ENCODE data around the gene KAT7.

KAT7 gene

DNA sequence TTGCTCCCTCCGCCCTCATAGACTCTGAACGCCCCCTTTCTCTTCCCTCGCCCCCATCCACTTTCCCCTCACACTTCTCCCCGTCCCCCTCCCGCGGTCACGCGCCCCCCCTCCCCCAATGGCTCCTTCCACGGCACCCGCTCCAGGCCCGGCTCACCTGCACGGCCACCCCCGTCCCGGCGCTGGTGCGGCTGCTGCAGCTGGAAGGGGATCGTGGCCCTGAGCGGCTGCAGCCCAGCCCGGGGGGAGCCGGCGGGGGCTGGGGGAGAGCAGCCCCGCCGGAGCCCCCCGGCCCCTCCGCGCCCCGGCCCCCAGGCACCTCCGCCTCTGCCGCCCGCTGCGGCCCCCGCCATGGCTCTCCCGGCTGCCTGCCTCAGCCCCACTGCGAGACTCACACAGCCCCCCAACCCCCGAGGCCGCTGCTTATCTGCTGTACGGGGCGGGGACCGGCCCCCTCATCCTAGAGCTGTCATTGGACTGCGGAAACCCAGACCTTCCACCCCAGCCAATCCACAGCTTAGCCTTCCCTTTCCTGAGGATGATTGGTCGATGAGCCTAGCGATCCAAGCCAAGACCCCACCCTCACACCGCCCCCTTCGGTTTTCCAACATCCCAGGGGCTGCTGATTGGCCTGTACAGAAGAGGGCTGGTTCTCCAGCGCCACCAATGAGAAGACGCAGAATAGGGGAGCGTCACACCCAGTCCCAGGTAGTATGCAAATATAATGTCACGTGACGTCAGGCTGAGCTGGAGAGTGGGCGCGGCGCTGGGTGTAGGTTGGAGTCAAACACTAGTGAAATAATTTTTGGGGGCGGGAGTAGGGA is 24.5 kb upstream of the KAT7 start, which contains the start of gene FAM117A:
TSS of gene FAM117A (minus strand) at position 397 of the 824 bp plus-strand sequence. CDS start at position 353, 44 bp downstream.
- H3K27ac ChIP-seq = no peak within 1 kb of the TSS
- H3K9me3 ChIP-seq (ENCODE audit: severe bottlenecking) = no peaks in the 10 kb centered on the region
- peak; percentile 100 for DNase-seq
- H3K4me3 ChIP-seq (ENCODE audit: low read depth, low read length) = peak within 1 kb of the TSS; percentile 43
- H3K27me3 ChIP-seq (ENCODE audit: insufficient read depth, low read depth, severe bottlenecking) = no peaks in the 10 kb centered on the region
- H3K36me3 ChIP-seq = no peaks in the 10 kb centered on the region
- TF ChIP-seq, protein P1, sequence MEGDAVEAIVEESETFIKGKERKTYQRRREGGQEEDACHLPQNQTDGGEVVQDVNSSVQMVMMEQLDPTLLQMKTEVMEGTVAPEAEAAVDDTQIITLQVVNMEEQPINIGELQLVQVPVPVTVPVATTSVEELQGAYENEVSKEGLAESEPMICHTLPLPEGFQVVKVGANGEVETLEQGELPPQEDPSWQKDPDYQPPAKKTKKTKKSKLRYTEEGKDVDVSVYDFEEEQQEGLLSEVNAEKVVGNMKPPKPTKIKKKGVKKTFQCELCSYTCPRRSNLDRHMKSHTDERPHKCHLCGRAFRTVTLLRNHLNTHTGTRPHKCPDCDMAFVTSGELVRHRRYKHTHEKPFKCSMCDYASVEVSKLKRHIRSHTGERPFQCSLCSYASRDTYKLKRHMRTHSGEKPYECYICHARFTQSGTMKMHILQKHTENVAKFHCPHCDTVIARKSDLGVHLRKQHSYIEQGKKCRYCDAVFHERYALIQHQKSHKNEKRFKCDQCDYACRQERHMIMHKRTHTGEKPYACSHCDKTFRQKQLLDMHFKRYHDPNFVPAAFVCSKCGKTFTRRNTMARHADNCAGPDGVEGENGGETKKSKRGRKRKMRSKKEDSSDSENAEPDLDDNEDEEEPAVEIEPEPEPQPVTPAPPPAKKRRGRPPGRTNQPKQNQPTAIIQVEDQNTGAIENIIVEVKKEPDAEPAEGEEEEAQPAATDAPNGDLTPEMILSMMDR (IDR thresholded peaks at IDR 0.05; ENCODE audit: low read depth, low read length) = no peak

- Histone ChIP-seq H3K27me3 (ENCODE audit: insufficient read depth, low read depth, severe bottlenecking) (no peaks in the 10 kb centered on the region), H3K9me3 (ENCODE audit: severe bottlenecking) (no peaks in the 10 kb centered on the region), H3K4me3 (ENCODE audit: low read depth, low read length) (peak overlapping the region; percentile 35), H3K36me3 (no peaks in the 10 kb centered on the region), H3K27ac (no peak overlapping the region)
- TF ChIP-seq, protein P1 (IDR thresholded peaks at IDR 0.05; ENCODE audit: low read depth, low read length) = no peak
- no peak for DNase-seq
These were observed 23.8 kb upstream of the KAT7 start for GRCh38 chr17:49764559-49765180.

DNA sequence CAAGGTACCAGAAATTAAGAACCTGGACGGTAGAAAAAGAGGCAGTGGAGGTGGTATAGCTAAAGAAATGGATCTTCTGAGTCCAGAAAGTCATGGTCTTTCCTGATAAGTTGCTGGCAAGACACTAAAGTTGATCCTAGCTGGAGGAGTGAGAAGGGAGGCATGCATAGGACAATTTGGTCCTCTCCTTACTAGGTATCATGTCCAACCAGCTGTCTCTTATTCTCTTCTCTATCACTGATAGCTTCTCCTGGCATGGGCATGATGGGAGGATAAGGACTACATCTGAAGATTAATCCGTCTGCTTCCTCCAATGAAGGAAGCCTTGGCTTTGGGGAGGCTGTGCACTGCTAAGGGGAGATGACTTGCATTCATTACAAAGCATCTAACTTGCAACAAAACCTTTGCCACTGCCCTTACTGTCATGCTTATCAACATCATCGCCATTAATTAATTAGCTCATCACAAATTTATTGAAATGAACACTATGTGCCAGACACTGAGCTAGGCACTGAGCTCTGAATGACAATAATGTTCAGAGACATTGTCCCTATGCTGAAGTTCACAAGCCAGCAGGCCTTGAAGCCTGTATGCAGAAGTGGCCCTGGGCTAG is 21.5 kb upstream of the KAT7 start:
- Histone ChIP-seq H3K36me3 (no peaks in the 10 kb centered on the region), H3K27me3 (ENCODE audit: insufficient read depth, low read depth, severe bottlenecking) (no peaks in the 10 kb centered on the region), H3K27ac (no peak overlapping the region), H3K4me3 (ENCODE audit: low read depth, low read length) (no peak overlapping the region), H3K9me3 (ENCODE audit: severe bottlenecking) (no peaks in the 10 kb centered on the region)
- TF ChIP-seq, protein P1 (IDR thresholded peaks at IDR 0.05; ENCODE audit: low read depth, low read length) = no peak
- no peak for DNase-seq

- Histone ChIP-seq H3K36me3 (no peaks in the 10 kb centered on the region), H3K27ac (no peak overlapping the region), H3K9me3 (ENCODE audit: severe bottlenecking) (no peaks in the 10 kb centered on the region), H3K4me3 (ENCODE audit: low read depth, low read length) (no peak overlapping the region), H3K27me3 (ENCODE audit: insufficient read depth, low read depth, severe bottlenecking) (no peaks in the 10 kb centered on the region)
- DNase-seq = no peak
- TF ChIP-seq, protein P1 (IDR thresholded peaks at IDR 0.05; ENCODE audit: low read depth, low read length) = no peak
These were observed 12.8 kb upstream of the KAT7 start for GRCh38 chr17:49775546-49776260.

DNA sequence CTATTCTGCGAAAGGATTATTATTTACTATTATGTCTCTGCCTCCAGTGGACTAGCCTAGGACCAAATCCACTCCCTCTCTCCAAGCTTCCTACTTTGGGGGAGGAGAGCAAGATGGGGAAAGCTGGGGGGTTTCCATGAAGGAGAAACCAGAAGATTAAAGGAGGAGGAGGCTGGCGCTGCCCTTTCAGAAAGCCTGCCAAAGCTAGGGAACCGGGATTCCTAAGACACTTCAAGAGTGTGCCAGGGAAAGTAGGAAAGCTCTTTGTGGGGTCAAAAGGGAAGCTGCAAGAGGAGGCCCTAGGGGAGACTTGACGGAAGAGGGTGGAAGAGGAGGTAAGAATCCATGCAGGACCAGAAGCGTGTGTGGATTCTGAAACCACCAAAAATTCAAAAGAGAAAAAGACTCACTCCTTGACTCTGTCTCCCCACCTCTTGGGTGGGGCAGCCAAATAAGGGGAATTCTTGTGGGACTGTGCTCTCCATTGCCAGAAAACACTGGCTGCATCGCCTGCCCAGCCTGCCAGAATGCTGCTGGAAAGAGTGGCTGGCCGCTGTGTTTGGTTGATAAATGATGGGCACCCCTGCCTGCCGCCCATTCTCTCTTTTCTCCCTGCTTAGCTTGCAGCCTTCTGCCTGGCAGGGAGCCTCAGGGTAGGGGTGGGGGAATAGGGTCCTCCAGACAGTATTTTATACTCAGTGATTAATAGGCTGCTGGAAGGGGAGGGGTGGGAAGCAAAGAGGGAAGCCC is 11.8 kb upstream of the KAT7 start:
- Histone ChIP-seq H3K27ac (no peak overlapping the region), H3K4me3 (ENCODE audit: low read depth, low read length) (no peak overlapping the region), H3K27me3 (ENCODE audit: insufficient read depth, low read depth, severe bottlenecking) (no peaks in the 10 kb centered on the region), H3K36me3 (no peaks in the 10 kb centered on the region), H3K9me3 (ENCODE audit: severe bottlenecking) (no peaks in the 10 kb centered on the region)
- DNase-seq = no peak
- TF ChIP-seq, protein P1 (IDR thresholded peaks at IDR 0.05; ENCODE audit: low read depth, low read length) = no peak
